Ovary (tissue), 9 donors: ENCODE measurements around the gene IRAK1BP1. TPM values are rescaled to one million over a fixed set of nuclear protein-coding genes. Genes with fewer than 3 reads are reported as not detected.

Experiments
- DNase-seq, 5 donors: peaks; one replicate each; pipeline ENCODE4 v3.0.0-alpha.2; 2019 to 2020
- H3K27ac ChIP-seq, 2 donors: fragments of 200-600 bp; one replicate each; pipeline versions ENCODE4 v1.5.1 to v1.8.0; 2019 to 2022
- H3K27me3 ChIP-seq: fragments of 200-600 bp; one replicate; pipeline ENCODE4 v1.8.0; 2022
- H3K36me3 ChIP-seq: fragments of 200-600 bp; sonication (generic); one replicate; pipeline ENCODE4 v1.5.1; 2019
- H3K4me1 ChIP-seq: one replicate; pipeline ENCODE4 v1.8.1; 2013; ENCODE audit warnings: mild to moderate bottlenecking, moderate library complexity; ENCODE audit not compliant: insufficient read depth
- H3K4me3 ChIP-seq: fragments of 200-600 bp; sonication (generic); one replicate; pipeline ENCODE4 v1.5.1; 2017
- H3K9me3 ChIP-seq, 2 donors: fragments of 200-600 bp in 1 of 2; sonication (generic) in 1 of 2; one replicate each; pipeline versions ENCODE4 v1.5.1 to v1.8.1; 2013 to 2019; ENCODE audit warnings: mild to moderate bottlenecking in 1 of 2, moderate library complexity in 1 of 2
- EP300 ChIP-seq: sonication (generic); formaldehyde crosslinking; IDR thresholded peaks from one replicate; pipeline ENCODE4 v1.6.1; 2017; ENCODE audit warnings: antibody characterized with exemption
- POLR2A ChIP-seq: fragments of 450-650 bp; IDR thresholded peaks from one replicate; pipeline ENCODE4 v1.6.1; 2017; ENCODE audit warnings: antibody characterized with exemption, mild to moderate bottlenecking, moderate library complexity
- WGBS, 3 donors: extraction: QIAGEN DNeasy Blood & Tissue Kit in 1 of 3; methylation state at CpG; one replicate each; pipeline versions ENCODE4 v1.1.5 to v1.1.7; 2013 to 2017; 5-methylcytosine and 5-hydroxymethylcytosine counted together
- intact Hi-C, 4 donors: fragments of 100-400 bp; cut with DNase I; formaldehyde crosslinking; loops; one replicate each; pipeline versions ENCODE4 v1.11.0 to v1.15.1; 2022 to 2023
- polyA plus RNA-seq, 2 donors: library from polyadenylated mRNA; stranded (reverse); fragments of 200-250 nt in 1 of 2; fragments of 350-450 nt in 1 of 2; fragmentation: Illumina TruSeq in 1 of 2; extraction: RNeasy Lipid Tissue Mini Kit (QIAGEN cat#74804) in 1 of 2; gene quantifications; one replicate each; pipeline ENCODE4 v1.2.3, GENCODE V29; 2013 to 2014
- total RNA-seq, 7 donors: library from RNA; depleted of rRNA in 2 of 7; stranded (reverse); fragments of >200 nt in 2 of 7; fragmentation: NEBNext Ultra II Directional in 3 of 7; extraction: Animal tissue kit (Norgen Biotek cat#: 25700) in 3 of 7; gene quantifications; one replicate each; pipeline versions ENCODE4 v1.1.0 to v1.2.4, GENCODE V29; 2016 to 2023
- TF ChIP-seq, protein P1 (sequence below), 3 donors: fragments of 450-650 bp in 2 of 3; fragments of 200-600 bp in 1 of 3; IDR thresholded peaks; one replicate each; pipeline versions ENCODE4 v1.5.1 to v1.8.0; 2016 to 2022; ENCODE audit warnings: antibody characterized with exemption in 3 of 3, mild to moderate bottlenecking in 1 of 3
- donor health status: DM: no; HTN: no; CAD: no; lungs with moderate emphysema.
- donor health status: DM: no; HTN: no; CAD: no.
- donor health status: Bipolar disorder and iron deficiency.
- donor health status: DM: yes; HTN: yes; CAD: no.
- donor health status: DM: no; HTN: no; CAD: no.
- donor health status: DM: yes; HTN: yes; CAD: no.

IRAK1BP1 gene
- total and polyA plus RNA-seq, 9 donors, result 3.2 to 10.1 (median 7.0) TPM

DNA sequence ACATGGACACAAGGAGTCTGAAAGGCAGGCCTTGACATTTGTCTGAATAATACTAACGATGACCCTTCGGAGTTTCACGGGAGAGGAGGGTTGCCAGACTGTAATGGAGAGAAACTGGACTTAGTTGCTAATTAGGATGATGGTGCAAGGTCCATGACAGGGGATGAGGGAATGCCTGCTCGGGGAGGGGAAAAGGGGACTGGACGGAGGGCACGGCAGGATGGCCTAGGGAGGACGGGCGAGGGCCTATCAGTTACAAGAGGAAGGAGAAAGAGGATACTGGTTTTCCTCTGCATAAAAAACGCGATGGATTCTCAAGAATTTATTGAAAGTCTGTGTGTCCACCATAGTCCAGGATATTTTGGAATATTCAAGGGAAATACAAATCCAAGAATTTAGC, 42.7 kb downstream of the IRAK1BP1 start:
- WGBS, 3 donors, result 86 to 94% (median 92%) methylated on average over 10 of the region's 10 CpGs
- Histone ChIP-seq H3K4me1 (peaks cover 5% of the 10 kb centered on the region), H3K4me3 (no peak overlapping the region), H3K27me3 (no peaks in the 10 kb centered on the region), H3K9me3 (no peaks in the 10 kb centered on the region), H3K27ac (no peak overlapping the region), H3K36me3 (no peaks in the 10 kb centered on the region)
- intact Hi-C loops, result no loop called here
- TF ChIP-seq POLR2A (no peak), EP300 (no peak)
- TF ChIP-seq, protein P1, sequence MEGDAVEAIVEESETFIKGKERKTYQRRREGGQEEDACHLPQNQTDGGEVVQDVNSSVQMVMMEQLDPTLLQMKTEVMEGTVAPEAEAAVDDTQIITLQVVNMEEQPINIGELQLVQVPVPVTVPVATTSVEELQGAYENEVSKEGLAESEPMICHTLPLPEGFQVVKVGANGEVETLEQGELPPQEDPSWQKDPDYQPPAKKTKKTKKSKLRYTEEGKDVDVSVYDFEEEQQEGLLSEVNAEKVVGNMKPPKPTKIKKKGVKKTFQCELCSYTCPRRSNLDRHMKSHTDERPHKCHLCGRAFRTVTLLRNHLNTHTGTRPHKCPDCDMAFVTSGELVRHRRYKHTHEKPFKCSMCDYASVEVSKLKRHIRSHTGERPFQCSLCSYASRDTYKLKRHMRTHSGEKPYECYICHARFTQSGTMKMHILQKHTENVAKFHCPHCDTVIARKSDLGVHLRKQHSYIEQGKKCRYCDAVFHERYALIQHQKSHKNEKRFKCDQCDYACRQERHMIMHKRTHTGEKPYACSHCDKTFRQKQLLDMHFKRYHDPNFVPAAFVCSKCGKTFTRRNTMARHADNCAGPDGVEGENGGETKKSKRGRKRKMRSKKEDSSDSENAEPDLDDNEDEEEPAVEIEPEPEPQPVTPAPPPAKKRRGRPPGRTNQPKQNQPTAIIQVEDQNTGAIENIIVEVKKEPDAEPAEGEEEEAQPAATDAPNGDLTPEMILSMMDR (IDR thresholded peaks at IDR 0.05), result no peak
- DNase-seq, result no peak

DNA sequence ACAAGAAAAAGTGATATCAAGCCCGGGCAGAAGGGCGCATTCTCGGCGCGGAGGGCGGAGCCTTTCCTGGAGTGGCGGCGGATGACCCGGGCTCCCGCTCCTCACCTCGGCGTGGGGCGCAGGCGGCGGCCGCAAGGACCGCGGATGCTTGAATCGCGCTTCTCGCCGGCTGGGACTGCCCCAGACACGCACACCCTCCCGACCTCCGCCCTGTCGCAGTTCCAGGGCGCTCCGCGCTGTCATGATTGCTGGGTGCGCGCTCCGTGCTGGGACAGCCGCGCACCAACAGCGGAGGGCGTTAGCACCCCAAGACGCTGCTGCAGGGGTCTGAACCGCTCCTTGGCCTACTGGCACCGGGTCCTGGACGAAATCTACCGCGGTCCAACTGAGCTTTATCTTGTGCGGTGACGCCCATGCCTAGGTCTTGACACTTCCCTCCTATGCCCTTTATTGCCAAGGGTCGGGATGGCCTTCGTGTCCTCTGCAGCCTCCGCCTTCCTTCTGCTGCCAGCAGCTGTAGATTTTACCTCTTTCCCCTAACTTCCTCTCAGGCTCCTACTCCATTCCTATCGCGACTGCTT, 43.3 kb downstream of the IRAK1BP1 start:
- Histone ChIP-seq H3K4me1 (peaks cover 5% of the 10 kb centered on the region), H3K36me3 (no peaks in the 10 kb centered on the region), H3K9me3 (no peaks in the 10 kb centered on the region), H3K4me3 (peak overlapping the region; percentile 38), H3K27ac (no peak overlapping the region), H3K27me3 (no peaks in the 10 kb centered on the region)
- 3 to 11% (median 5%) methylated on average over 43 to 49 of the region's 49 CpGs for WGBS, 3 donors
- DNase-seq, result peak in 1 of 5 donors; percentile 25
- TF ChIP-seq, protein P1 (IDR thresholded peaks at IDR 0.05), result no peak
- TF ChIP-seq POLR2A (no peak), EP300 (no peak)
- intact Hi-C loops, result no loop called here

- H3K4me3 ChIP-seq, result no peak overlapping the region
- no peak for TF ChIP-seq EP300
- TF ChIP-seq POLR2A, result no peak
- TF ChIP-seq, protein P1 (IDR thresholded peaks at IDR 0.05), result no peak
- intact Hi-C loops, result no loop called here
- no peaks in the 10 kb centered on the region for H3K27me3 ChIP-seq
- DNase-seq, result no peak
- 68 to 75% (median 68%) methylated on average over 9 of the region's 9 CpGs for WGBS, 3 donors
- no peaks in the 10 kb centered on the region for H3K9me3 ChIP-seq
- H3K4me1 ChIP-seq, result peaks cover 5% of the 10 kb centered on the region
- no peaks in the 10 kb centered on the region for H3K36me3 ChIP-seq
- no peak overlapping the region for H3K27ac ChIP-seq
These were observed 44.0 kb downstream of the IRAK1BP1 start for GRCh38 chr6:78911218-78911940.

DNA sequence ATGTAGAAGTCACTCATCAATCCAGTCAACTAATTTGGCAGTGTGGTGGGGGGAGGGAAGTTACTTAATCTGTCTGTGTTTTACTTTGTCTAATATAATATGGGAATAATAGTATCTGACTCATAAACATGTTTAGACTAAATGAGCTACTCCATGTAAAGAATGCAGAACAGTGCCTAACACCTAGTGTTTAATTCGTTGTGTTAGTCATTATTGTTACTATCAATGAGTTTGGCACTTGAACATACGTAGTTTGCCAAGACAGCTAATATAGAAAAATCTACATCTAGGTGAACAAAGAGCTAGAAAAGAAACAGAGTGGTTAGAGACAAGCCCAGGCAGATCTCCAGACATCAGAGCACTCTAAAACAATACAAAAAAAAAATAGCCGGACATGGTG, 49.1 kb downstream of the IRAK1BP1 start:
- Histone ChIP-seq H3K27me3 (no peaks in the 10 kb centered on the region), H3K27ac (no peak overlapping the region), H3K36me3 (no peaks in the 10 kb centered on the region), H3K9me3 (no peaks in the 10 kb centered on the region), H3K4me3 (no peak overlapping the region), H3K4me1 (no peaks in the 10 kb centered on the region)
- TF ChIP-seq EP300, result no peak
- TF ChIP-seq, protein P1 (IDR thresholded peaks at IDR 0.05), result no peak
- TF ChIP-seq POLR2A, result no peak
- WGBS, 3 donors, result 95 to 98% (median 96%) methylated on average over 3 of the region's 3 CpGs
- intact Hi-C loops, result no loop called here
- DNase-seq, result no peak
